Activated CD4-positive, alpha-beta T cell treated with anti-CD3 and anti-CD28 coated beads for 24 hours (primary cell): Measurements from ENCODE around the gene MRGPRE.

Experiments used
- DNase-seq, 2 donors: peaks; one replicate each; pipeline ENCODE4 v3.0.0-alpha.2; 2020; ENCODE audit warnings: low read depth in 2 of 2

Gene MRGPRE

DNA sequence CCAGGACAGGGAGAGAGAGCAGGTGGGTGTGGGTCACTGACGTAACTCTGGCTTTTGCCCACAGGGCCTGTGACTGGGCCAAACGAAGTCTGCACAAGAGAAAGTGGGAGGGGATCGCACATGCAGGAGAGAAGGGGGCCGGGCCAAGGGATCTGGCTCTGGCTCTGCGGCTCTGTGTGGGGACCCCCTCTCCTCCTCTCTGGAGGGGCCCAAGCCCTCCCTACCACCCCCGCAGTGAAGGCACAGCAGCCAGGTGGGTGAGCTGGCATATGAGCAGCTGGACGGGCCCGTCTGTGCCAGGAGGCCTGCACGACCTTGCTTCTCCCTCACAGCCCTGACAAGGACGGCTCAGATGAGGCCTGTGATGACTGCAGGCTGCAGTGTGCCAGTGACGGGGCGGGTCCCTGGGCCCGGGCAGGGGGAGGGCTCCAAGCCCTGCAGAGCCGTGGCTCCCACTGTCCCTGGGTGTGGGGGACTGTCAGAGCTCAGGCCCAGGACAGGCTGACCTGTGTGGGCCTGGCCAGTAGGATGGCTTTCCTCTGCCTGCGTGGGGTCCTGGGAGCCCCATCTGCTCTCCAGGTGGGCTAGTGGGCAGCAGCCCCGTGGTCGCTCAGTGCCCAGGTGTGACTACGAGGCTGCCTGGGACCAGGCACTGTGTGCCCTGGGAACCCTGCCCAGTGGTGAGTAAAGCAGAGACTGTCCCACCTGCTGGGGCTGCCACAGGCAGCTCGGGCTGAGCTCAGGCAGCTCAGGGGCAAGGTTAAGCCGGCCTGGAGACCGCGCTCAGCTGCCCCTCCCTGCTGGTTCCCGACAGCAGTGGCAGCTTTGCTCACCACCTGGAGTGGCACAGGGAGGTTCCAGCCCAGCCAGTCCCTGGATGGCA is 35.8 kb downstream of the MRGPRE start:
- no peak for DNase-seq

DNA sequence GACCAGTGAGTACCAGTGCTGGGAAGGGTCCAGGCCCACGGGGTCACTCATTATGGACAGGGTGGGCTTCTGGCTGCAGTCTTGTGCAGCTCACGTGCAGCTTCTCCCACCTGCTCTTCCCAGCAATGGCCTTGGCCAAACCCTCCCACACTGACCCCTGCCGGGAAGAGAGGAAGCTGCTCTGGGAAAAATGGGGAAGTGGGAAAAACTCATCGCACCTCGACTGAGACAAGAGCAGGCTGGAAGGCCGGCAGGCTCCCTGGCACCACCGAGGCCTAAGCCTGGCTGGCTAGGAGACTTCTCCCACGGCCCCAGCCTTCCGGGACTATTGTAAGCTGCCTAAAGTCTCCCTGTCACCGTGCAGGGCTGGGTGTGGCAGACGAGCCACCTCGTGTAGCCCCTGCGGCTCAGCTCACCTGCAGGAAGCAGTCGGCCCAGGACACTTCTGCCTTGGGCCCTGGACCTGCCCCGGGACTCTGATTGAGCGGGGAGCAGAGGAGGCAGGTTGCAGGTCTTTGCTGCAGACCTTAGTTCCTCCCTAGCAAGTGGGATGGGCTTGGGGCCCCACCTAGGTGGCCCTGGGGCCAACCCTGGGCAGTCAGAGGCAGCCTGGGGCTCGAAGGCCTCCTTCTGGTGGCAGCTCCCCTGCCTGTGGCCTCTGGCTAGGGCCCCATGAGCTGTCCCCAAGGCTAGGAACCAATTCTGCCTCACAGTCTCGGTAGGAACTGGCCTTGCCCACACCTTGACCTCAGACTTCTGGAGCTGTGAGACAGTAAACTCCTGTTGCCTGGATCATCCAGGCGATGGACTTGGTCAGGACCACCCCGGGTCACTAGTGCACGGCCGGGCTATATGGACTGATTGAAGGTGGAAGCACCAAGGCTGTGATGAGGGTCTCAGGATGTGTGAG is 36.7 kb downstream of the MRGPRE start:
- no peak for DNase-seq

DNA sequence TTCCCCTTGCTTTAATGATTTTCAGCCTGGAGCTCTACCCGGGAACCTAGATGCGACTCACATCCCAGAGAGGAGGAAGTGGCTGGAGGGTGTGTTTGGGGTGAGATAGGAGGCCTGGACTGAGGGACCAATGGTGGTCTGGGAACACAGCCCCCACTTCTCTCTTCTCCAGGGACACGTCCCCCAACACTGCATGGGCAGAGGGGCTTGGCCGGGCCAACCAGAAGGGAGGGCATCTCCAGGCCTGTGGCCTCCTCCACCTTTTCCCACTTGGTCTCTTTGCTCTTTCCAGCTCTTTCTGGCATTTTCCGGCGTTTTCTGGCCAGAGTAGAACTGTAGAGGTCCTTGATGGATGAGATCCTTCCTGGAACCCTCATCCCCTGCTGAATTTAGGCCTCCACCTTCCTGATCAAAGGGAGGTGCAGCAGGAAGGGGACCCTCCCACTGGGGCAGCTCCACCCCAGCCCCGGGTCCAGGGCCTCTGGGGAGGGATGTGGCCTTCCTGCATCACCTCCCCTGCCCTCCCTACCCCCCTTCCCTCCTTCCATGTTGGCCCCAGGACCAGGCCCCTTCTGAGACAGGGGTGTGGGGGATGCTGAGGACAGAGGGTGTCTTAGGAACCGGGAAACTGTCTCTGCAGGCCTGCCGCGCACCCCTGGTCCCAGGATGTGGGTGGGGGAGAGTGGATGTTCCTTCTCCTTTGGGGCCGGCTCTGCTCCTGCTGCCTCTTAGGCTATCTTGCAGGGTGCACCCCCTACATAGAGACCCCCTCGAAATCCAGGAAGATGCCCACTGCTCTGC is 38.0 kb downstream of the MRGPRE start:
- no peak for DNase-seq

DNA sequence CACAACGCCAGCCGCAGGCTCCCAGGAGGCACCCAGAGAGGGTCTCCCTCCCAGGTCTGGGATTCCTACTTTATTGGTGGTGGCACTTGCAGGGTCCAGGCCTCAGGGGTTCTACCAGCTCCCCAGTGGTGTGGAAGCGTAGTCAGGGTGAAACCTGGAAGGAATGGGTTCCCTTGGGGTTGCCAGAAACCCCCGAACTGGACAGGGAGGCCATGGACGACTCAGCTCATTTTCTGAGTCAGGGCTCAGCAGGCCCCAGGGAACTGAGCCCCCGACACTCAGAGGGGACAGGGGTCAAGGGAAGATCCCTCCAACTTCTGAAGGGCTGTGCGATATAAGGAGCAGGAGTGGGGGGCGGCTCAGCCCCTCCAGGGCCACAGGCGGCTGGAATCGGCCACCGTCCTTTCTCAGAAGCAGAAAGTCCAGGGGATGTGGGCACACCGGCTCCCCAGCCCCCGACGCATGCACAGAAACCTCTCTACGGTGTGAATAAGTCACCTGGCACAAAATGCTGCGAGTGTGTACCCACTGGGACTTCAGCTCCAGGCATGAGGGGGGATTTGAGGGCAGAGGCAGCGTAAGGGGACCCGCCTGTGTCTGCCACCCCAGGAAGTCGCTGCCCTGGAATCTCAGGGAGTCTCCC is 38.7 kb downstream of the MRGPRE start:
- no peak for DNase-seq

DNA sequence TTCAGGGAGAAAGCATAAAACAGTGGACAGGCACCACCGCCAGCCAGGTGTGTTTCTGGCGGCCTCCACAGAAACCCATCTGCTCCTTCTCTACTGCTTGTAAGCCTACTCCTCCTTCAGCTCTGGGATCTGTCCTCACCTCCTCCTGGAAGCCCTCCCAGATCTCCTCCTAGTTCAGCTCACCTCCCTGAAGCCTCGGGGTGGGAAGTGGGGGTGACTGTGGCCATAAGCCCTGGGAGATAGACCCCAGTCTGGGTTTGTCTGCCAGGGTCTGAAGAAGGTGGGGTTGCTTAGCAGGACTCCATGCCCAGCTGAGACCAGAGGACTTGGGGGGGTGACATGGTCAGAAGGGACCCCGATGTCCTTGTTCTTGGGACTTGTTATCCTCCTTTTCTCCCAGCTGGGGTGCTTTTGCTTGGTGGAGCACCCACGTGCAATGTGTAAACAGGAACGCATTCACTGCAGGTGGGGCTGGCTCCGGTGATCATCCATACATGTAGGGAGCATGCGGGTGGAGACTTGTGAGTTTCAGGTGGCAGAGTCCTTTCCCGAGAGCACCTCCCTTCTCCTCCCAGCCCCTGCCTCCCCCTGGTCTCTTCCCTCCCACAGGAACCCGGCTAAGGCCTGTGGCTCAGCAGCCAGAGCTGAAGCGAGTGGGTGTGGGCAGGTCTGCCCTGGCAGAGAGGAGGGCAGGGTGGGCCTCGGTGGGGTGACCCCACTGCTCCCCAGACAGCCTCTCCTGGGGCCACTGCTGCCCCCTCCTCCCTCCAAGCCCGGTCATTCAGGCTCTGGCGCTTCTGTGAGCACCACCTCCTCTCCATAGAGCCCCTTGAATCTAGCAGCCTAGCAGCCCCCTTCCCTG is 39.5 kb downstream of the MRGPRE start:
- DNase-seq: no peak

DNA sequence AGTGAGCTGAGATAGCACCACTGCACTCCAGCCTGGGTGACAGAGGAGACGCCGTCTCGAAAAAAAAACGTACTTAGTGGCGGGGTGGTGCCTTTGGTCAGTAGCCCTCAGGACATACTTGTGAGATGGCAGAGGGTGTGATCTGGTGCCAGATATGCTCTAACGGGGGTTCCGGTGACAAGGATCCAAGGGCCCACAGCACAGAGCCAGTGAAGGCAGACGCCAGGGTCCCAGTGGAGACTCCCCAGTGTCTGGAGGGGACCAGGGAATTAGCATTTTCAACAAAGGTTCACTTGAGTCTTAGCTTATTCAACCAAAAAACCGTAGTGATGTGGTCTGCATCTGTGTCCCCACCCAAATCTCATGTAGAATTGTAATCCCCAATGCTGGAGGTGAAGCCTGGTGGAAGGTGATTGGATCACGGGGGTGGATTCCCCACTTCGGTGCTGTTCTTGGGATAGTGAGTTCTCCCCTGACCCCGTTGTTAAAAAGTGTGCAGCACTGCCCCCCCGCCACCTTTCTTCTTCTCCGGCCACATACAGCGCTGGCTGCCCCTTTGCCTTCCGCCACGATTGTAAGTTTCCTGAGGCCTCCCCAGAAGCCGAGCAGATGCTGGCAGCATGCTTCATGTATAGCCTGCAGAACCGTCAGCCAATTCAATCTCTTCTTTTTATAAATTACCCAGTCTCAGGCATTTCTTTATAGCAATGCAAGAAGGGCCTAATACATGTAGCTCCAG is 40.5 kb downstream of the MRGPRE start:
- DNase-seq: no peak

DNA sequence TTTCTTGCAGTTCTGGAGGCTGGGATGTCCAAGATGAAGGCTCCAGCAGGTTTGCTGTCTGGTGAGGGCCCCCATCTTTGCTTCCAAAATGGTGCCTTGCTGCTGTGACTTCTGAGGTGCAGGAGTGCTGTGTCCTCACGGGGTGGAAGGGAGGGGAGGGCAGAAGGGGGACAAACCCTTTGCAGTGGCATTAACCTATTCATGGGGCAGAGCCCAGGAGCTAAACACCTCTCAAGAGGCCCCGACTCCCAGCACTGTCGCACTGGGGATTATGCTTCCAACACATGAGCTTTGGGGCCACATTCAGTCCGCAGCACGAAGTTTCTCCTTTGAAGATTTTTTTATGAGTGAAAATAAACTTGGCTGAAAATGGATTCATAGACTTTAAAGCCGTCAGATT is 41.6 kb downstream of the MRGPRE start:
- DNase-seq: no peak

DNA sequence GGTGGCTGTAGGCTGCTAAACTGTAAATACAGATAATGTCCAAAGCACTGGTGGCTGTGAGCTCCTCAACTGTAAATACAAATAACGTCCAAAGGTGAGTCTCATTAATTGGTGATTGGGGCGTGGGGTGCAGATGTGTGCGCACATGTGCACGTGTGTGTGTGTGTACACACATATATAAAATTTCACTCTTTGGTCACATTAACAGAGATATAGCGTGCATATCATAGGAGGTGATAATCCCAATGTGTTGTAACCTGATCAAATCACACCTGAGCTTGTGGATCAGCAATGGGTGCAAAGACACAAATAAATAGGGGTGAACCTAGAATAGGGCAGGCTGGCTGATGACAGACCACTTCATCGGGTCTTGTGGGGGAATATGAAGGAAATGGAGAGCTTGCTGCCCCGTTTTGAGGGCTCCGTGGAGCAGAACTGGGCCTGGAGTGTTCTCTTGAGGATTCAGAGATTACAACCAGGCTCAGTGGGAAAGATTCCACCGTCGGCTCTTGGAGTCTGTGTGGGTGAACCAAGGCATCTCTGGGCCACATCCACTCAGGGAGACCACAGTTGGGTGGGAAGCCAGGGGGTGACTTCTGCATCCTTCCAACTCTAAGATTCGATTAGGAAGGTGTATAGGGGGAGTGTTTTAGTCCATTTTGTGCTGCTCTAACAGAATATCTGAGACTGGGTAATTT is 42.2 kb downstream of the MRGPRE start:
- DNase-seq: no peak

DNA sequence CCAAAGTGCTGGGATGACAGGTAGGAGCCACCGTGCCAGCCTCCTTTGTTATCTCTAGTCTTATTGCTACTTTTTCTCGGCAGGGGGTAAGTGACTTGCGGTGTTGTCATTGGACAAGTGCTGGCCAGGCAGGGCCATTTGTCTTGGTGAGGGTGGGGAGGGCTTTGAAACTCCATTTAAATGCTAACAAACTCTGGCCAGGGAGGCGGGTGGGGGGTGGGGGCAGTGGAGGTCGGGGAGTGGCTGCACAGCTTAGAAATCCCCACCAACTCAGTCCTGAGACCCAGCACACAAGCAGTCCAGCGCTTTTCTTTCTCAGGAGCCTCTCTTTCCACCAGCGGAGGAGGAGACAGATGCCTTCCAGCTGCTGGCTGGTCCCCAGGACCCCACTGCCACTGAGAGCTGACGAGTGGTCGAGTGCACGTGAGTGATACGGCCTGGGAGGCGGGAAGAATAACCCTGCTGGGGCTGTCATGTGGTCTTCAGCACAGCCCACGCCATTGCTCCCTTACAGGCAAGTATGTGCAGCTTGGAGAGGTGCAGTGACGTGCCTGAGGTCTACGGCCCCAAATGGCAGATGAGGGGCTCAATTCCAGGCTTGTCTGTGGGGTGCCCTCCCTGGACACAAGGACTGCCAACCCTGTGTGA is 42.9 kb downstream of the MRGPRE start:
- DNase-seq: no peak

DNA sequence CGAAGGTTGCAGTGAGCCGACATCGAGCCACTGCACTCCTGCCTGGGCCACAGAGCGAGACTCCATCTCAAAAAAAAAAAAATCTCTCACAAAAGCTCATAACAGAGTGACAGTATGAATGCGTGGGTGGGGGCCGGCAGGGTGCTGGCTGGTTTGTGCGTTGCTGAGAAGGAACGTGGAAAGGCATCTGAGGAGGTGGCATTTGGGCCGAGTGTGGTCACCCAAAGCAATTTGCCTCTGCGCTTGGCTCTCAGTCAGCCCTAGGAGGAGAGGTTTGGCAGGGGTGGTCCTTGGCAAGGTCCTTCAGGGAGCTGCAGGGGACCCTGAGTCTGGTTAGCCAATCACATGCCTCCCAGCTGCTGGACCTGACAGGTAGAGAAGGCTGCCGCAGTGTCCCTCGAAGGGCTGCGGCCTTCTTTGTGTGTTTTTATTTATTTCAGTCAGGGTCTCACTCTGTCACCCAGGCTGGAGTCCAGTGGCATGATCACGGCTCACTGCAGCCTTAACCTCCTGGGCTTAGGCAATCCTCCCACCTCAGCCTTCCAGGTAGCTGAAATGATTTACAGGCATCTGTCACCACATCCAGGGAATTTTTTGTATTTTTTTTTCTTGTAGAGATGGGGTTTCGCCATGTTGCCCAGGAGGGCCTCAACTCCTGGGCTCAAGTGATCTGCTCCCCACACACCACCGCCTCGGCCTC is 43.6 kb downstream of the MRGPRE start:
- DNase-seq: no peak

DNA sequence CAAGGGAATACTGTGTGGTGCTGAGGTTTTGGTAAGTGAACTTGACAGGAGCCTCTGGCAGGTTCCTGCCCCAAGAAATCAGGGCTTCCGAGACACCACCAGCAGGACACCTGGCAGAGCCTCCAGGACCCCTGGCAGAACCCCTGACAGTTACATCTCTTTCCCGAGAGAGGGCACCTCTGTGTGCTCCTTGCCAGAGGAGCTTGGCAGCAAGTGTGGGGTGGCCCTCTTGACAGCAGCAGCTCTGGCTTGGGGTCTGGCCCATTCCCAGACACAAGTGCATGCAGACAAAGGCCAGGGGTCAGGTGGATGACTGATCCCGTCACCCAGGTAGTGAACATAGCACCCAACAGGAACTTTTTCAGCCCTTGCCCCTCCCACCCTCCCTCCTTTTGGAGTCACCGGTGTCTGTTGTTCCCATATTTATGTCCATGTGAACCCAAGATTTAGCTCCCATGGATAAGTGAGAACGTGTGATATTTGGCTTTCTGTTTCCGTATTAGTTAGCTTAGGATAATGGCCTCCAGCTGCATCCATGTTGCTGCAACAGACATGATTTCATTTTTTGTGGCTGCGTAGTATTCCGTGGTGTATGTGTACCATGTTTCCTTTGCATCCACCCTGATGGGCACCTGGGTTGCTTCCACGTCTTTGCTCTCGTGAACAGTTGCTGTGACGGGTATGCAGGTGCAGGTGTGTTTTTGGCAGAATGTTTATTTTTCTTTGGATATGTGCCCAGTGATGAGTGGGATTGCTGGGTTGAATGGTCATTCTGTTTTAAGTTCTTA is 45.9 kb downstream of the MRGPRE start:
- no peak for DNase-seq

DNA sequence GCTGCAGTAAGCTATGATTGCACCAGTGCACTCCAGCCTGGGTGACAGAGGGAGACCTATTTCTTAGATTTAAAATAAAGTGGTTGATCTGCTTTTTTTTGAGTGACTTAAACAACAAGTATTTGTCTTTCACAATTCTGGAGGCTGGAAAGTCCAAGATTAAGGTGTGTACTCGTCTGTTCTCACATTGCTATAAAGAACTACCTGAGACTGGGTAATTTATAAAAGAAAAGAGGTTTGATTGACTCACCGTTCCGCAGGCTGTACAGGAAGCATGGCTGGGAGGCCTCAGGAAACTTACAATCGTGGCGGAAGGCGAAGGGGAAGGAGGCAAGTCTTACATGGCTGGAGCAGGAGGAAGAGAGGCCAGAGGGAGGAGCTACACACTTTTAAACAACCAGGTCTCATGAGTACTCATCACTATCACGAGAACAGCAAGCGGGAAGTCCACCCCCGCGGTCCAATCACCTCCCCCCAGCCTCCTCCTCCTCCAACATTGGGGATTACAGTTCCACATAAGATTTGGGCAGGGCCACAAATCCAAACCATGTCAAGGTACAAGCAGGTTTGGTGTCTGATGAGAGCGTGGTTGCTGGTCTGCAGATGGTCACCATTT is 47.4 kb downstream of the MRGPRE start:
- no peak for DNase-seq

DNA sequence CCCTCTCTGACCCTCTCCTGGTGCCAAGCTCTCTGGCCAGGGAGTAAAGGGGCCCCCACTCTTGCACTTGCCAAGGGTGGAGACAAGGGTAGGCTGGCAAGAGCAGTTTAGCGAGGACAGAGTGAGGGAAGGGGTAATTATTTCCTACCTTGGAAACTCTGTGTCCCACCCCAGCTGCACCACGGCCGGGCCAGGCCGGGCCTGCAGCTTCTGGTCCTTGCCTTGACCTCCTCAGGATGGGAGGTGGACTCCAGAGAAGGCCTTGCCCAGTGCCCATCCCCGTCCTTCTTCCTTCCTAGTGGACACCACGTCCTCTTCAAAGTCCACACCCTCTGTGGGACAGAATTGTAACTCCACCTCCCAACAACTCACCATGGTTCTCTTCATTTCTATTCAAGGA is 48.7 kb downstream of the MRGPRE start:
- DNase-seq: no peak

DNA sequence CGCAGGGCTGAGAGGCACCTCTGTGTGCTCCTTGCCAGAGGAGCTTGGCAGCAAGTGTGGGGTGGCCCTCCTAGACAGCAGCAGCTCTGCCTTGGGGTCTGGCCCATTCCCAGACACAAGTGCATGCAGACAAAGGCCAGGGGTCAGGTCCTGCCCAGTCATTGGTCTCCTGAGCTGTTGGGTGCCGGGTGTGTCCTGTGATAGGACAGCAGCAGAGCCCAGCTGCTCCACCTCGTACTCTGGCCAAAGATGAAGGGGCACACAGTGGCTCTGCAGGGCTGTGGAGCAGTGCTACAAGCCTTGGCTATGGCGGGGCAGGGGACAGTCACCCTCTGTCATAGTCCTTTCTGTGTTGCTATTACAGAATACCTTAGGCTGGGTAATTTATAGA is 49.8 kb downstream of the MRGPRE start:
- no peak for DNase-seq

DNA sequence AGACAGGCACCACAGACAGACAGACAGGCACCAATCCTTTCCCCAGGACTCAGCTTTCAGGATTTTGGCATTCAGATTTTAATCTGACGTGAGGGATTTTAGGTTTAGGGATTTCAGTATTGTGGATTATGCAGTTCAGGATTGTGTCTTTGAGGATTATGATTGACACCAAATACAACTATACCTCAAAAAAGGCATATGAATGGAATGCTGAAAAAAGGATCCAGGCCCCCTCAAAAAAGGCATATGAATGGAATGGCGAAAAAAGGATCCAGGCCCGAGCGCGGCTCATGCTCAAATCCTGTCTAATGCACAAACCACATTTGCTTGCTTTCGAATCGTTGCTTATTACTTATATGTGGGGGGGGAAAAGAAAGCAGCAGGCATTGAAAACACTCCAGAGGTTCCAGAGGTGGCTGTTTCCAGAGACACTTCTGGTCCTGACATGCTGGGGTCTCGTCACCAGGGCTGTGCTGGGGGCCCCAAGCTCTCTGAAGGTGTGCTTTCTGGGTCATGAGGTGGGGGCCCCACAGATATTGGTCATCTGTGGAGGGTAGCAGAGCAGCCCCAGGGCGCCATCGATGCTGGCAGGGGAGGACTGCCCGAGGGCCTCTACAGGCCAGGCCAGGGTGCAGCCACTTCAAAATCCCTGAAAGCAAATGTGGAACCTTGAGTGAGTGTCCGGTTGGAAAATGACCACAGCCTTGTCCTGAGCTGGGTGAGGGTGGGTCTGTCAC is 50.3 kb downstream of the MRGPRE start:
- DNase-seq: no peak

DNA sequence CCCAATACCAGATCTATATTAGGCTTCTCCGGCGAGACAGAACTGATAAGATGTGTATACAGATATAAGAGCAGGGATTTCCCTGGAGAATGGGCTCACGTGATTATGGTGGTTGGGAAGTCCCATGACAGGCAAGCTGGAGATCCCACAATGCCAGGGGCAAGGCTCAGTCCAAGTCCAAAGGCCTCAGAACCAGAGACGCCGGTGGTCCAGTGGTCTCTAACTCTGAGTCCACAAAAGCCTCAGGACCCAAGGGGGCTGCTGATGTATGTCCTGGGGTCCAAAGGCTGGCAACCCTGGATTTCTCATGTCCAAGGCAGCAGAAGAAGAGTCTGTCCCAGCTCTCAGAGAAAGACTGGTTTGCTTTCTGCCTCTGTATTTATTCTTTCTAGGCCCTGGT is 51.3 kb downstream of the MRGPRE start:
- no peak for DNase-seq
